ENCODE data around the gene PYM1.

PYM1 gene

GRCh38 chr12:55927588-55928502 is at the start of gene PYM1:
Gene PYM1 (minus strand): TSS chr12:55927894. CDS start chr12:55927761, 133 bp downstream.
- peak; percentile 76 for DNase-seq (ENCODE audit: low spot score)

GRCh38 chr12:55974308-55974730 is 46.6 kb upstream of the PYM1 start:
- peak; percentile 38 for DNase-seq (ENCODE audit: low spot score)

DNA sequence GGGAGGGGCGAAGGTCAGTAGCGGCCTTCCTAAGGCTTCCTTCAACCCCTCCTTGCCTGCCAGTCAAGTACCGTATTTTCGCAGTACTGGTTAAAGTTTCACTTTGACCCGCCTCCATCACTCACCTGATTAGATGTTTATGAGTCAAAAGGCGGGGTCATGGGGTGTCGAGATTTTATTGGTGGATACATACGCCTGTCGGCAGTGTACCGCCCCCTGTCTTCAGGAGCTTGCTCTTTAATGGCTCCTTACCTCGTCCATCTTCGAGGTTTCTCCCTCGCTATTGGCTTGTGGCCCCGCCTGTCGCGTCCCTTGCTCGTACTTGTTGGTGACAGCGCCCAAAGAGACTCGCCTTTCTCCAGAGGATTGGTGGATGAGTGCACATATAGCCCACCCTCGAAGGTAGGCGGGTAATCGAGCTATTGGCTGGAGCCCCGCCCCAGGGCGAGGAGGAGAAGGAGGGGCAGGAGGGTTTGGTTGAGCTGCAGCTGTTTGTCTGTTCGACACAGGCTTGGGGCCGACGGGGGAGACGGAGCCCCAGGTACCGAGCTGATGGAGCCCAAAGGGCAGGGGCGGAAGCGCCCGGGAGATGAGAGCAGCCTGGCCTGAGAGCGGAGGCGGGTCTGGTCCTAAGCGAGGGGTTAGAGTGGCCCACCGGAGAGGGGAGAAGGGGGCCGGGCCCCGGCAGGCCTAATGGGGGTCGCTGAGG is 46.1 kb upstream of the PYM1 start, which contains the start of gene RAB5B:
Gene RAB5B, plus strand, starts transcription at position 480 of the 709 bp plus-strand sequence. CDS start 12,883 bp downstream, outside the sequence.
- DNase-seq (ENCODE audit: low spot score), result peak; percentile 100

DNA sequence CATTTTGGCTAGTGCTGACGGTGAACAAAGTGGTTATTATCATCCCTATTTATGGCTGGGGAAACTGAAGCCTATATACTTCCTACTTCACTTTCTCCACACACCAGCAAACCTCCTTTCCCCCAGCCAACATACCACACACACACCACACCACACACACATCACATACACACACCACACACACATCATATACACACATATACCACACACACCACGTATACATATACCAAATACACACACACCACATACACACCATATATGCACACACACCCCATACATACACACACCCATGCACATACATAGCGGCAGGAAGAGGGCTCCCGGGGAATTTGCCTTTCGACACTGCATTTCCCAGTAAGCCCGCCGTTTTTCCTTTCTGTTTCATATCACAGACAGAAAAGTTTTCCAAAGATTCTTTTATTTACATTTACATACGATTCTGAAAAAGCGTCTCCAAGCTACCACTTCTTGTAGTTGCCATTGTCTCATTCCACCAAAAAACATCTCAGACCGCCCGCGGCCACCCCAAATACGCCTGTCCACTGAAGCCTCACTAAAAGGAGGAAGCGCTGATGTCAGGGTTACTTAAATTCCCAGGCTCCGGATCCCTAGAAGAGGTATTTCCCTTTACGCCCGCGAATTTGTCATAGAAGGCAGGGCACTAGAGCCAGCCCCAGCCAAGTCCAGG is 45.4 kb upstream of the PYM1 start:
- DNase-seq (ENCODE audit: low spot score), result peak; percentile 12

- no peak for DNase-seq (ENCODE audit: low spot score)
Measured at GRCh38 chr12:55972456-55972855, 44.8 kb upstream of the PYM1 start.

- no peak for DNase-seq (ENCODE audit: low spot score)
Measured at GRCh38 chr12:55972042-55972441, 44.3 kb upstream of the PYM1 start.

- no peak for DNase-seq (ENCODE audit: low spot score)
Measured at GRCh38 chr12:55970775-55971174, 43.1 kb upstream of the PYM1 start.

DNA sequence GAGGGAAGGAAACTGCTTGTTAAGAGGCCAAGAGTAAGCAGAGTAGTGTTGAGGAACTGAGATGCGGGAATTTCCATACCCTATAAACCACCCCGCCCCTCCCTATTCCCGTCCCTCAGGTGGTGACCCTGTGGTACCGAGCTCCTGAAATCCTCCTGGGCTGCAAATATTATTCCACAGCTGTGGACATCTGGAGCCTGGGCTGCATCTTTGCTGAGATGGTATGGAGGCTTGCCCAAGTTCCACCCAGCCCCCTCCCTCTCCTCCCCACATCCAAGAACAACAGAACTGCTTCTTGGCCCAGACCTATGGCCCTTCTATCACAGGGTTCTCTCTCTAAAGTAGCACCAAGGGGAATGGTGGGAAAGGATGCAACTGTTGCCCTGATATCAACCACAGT is 41.7 kb upstream of the PYM1 start:
- DNase-seq (ENCODE audit: low spot score), result no peak

- DNase-seq (ENCODE audit: low spot score), result peak; percentile 82
Measured at GRCh38 chr12:55966408-55967281, 39.0 kb upstream of the PYM1 start, which contains the start of gene CDK2. Gene CDK2 (plus strand): TSS chr12:55966830. CDS start chr12:55967009, 179 bp downstream.

GRCh38 chr12:55965941-55966407 is 38.3 kb upstream of the PYM1 start, which contains the start of gene PMEL:
Gene PMEL (minus strand): TSS chr12:55966042. CDS start chr12:55966011, 31 bp downstream.
- no peak for DNase-seq (ENCODE audit: low spot score)

GRCh38 chr12:55965240-55965639 is 37.5 kb upstream of the PYM1 start:
- no peak for DNase-seq (ENCODE audit: low spot score)

- DNase-seq (ENCODE audit: low spot score), result no peak
Measured at GRCh38 chr12:55963760-55964159, 36.1 kb upstream of the PYM1 start.

DNA sequence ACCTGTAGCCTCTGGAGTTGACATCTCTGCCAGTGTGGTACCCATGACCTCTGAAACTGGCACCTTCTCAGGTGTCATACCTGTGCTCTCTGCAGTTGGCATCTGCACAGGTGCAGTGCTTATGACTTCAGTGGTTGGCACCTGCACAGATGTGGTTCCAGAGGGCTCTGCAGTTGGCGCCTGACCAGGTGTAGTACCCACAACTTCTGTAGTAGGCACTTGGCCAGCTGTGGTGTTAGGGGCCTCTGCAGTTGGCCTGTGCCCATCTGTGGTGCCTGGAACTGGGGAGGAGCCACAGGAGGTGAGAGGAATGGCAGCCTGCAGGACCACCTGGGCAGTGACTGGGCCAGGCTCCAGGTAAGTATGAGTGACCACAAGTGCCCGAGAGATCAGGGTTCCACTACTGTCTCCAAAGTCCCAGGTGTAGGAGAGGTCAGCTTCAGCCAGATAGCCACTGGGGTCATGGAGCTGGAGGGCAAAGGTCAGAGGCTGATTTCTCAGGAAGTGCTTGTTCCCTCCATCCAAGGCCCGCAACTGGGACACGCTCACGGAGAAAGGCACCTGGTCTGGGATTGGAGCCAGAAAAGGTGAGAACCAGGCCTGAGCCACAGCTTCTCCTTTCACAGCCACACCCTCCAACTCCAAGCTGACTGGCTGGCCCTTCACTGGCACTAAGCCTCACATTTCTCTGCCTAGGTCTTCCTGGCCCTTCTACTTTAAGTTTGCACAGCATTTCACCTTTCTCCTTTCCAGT is 29.6 kb upstream of the PYM1 start:
- DNase-seq (ENCODE audit: low spot score), result no peak

- peak; percentile 60 for DNase-seq (ENCODE audit: low spot score)
Measured at GRCh38 chr12:55955800-55956508, 28.3 kb upstream of the PYM1 start.

- no peak for DNase-seq (ENCODE audit: low spot score)
Measured at GRCh38 chr12:55955344-55955743, 27.6 kb upstream of the PYM1 start.

GRCh38 chr12:55946553-55946952 is 18.9 kb upstream of the PYM1 start:
- DNase-seq (ENCODE audit: low spot score), result no peak

DNA sequence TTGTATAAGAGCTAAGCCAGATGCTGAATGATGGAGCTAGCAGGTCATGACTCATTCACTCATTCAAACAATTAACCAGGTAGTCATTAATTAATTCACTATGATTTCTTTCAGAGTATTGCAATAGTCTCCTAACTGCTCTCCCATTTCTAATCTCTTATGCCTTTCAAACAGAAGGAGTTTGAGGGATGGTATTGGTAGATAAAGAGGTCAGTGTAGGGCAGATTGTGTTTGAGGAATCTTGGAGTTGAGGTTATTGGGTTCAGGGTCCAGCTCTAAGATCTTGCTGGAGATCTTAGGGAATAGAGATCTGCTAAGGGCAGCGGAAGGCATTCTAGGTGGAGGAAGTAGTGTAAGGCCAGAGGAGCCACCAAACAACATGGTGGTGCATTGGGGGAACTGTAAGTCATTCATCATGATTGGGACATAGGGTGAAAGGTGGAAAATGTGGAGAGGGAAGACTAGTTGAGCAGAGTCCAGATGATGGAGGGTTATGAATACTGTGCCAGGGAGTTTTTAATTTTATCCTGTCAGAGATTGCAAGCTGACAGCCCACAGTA is 15.0 kb upstream of the PYM1 start:
- no peak for DNase-seq (ENCODE audit: low spot score)

DNA sequence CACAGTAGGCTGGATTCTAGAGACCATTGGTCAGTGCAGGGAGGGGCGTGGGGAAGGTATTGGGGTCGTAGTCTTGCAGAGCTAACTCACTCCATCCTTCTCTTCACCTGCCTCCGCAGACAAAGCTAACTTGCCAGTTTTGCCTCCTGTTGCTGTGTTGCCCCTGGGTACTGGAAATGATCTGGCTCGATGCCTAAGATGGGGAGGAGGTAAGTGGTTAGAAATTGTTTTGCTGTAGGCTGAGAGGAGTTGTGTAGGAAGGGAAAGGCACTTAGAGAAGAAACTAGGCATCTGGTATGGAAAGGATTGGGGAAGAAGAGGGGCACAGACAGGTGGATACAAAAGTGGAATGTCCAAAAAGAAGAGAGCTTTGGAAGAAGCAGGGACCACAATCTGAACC is 14.4 kb upstream of the PYM1 start:
- no peak for DNase-seq (ENCODE audit: low spot score)

DNA sequence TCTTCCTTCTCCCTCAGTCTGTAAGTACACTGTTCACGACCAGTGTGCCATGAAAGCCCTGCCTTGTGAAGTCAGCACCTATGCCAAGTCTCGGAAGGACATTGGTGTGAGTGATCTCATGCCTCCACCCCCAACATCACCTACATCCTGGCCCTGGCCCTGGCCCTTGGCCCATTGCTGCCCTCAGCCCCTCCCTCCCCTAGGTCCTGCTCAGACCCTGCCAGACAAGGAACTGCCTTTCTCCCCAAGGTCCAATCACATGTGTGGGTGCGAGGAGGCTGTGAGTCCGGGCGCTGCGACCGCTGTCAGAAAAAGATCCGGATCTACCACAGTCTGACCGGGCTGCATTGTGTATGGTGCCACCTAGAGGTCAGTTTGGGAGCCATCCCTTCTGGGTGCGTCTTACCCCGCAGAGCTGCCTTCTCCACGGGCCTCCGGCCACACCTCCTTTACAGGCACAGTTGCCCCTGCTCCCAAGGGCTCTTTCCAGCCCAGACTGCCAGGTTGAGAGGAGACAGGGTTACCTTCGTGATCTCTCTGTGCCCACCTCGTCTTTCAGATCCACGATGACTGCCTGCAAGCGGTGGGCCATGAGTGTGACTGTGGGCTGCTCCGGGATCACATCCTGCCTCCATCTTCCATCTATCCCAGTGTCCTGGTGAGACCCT is 12.5 kb upstream of the PYM1 start:
- DNase-seq (ENCODE audit: low spot score), result peak; percentile 89
